ENCODE data around the gene FBXO46.
A peak's percentile ranks its signal among the peaks of the same experiment; 100 is the strongest.

The FBXO46 gene

DNA sequence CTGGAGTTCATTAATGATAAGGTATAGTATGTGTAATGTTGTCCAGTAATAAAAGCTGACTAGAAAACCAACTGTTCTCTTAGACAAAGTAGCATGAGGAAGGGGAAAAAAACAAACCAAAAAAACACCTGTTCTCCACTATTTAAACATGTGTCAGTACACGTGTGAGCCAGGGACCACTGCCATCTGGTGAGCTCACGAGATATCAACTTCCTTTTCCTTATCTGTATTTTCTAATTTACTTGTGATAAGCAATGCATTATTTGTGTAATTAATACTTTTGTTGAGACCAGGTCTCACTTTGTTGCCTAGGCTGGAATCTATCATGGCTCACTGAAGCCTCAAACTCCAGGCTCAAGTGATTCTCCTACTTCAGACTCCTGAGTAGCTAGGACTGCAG, 42.7 kb upstream of the FBXO46 start:
- no peak for DNase-seq (ENCODE audit: low read depth in 2 of 2)
- no peak for TF ChIP-seq CTCF (IDR thresholded peaks at IDR 0.05; ENCODE audit: low read depth, low read length)
- no peak overlapping the region for H3K4me3 ChIP-seq (replicated peaks in 1 of 2; ENCODE audit: low read depth in 2 of 2, low read length in 2 of 2)

DNA sequence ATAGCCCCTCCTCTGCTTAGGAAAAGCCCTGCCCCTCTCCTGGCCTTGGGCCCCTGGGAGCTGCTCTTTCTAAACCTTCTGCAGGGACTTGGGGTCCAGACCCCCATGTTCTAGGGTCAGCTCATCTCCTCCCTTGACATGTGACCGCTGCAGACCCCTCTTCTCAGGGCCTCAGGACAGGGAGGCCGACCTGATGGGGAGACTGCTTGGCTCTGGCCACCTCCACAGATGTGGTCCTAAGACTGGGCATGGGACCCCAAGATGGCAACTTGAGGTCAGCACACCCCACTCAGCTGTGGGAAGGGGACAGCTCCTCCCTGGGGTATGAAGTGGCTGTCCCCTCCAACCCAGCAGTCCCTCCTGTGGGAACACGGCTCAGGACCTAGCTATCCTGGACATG, 42.2 kb upstream of the FBXO46 start:
- TF ChIP-seq CTCF (IDR thresholded peaks at IDR 0.05; ENCODE audit: low read depth, low read length): no peak
- DNase-seq (ENCODE audit: low read depth in 2 of 2): no peak
- H3K4me3 ChIP-seq (replicated peaks in 1 of 2; ENCODE audit: low read depth in 2 of 2, low read length in 2 of 2): no peak overlapping the region

DNA sequence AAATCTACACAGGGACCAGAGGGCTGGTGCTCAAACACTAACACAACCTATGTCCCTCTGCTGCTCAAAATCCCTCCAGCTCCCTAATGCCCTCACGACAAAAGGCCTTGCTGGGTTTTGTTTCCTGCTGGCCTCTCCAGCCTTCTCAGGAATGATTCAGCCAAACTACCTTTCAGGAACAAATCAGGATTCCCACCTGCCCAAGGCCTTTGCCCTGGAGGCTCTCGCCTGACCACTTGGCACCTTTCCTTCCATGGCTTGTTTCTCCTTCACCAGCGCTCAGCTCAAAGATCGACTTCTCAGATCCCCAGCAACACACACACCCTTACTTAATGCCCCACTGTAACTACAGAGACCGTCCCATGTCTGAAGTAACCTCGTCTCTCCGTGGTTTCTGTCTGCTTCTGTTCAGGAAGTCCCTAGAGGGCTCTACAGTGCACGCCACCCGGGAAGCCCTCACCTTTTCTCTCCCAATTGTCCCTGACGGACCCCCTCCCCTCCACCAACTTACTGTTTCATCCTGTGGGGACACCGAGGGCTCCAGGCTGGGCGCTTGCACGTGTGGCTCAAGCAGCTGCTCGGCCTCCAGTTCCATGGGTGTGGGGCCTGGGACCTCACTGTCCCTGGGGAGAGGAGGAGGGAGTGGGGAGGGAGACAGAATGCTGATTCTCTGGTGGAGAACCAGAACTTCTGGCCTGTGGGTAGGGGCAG, 41.6 kb upstream of the FBXO46 start:
- no peak overlapping the region for H3K4me3 ChIP-seq (replicated peaks in 1 of 2; ENCODE audit: low read depth in 2 of 2, low read length in 2 of 2)
- no peak for DNase-seq (ENCODE audit: low read depth in 2 of 2)
- no peak for TF ChIP-seq CTCF (IDR thresholded peaks at IDR 0.05; ENCODE audit: low read depth, low read length)

DNA sequence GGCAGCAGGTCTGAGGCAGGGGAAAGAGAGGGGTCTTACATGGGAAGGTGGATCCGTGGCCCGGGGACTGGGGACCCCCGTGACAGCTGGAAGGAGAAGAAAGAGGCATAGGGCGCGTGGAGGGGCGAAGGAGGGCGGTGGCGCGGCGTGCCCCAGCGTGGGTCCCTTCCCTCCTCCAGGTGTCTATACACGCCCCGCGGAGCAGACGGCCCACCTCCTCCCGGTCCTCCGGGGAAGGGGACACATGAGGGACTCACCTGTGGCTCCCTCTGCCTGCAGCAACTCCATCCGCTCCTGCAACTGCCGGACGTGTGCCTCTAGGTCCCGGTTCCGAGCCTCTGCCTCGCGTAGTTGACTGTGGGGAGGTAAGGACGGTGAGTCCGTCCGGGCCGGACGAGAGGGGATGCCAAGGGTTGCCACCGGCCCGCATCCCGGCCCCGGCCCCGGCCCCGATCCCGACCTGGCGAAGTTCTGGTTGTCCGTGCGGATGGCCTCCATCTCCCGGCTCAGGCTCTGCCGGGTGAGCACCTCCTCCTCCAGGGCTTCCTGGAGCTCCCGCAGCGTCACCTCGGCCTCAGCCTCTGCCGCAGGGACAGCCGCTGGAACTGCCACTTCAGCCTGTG, 40.7 kb upstream of the FBXO46 start:
- TF ChIP-seq CTCF (IDR thresholded peaks at IDR 0.05; ENCODE audit: low read depth, low read length): no peak
- no peak overlapping the region for H3K4me3 ChIP-seq (replicated peaks in 1 of 2; ENCODE audit: low read depth in 2 of 2, low read length in 2 of 2)
- no peak for DNase-seq (ENCODE audit: low read depth in 2 of 2)

DNA sequence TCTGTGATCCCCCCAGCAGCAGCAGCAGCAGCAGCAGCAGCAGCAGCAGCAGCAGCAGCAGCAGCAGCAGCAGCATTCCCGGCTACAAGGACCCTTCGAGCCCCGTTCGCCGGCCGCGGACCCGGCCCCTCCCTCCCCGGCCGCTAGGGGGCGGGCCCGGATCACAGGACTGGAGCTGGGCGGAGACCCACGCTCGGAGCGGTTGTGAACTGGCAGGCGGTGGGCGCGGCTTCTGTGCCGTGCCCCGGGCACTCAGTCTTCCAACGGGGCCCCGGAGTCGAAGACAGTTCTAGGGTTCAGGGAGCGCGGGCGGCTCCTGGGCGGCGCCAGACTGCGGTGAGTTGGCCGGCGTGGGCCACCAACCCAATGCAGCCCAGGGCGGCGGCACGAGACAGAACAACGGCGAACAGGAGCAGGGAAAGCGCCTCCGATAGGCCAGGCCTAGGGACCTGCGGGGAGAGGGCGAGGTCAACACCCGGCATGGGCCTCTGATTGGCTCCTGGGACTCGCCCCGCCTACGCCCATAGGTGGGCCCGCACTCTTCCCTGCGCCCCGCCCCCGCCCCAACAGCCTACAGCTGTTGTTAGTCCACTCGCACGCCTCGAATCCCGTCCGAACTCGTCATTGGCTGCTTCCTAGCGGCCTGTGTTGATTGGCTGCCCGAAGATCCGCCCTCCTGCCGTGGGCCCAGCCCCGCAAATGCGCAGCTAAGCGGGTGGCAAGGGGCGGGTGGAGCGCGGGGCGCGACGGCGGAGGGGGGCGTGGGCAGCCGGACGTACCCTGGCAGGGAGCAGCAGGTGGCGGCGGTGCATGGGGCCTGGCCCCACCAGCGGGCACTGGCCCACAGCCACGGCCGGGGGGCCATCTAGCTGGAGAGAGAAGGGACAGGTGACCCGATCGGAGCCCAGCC, 39.8 kb upstream of the FBXO46 start:
- peak overlapping the region; percentile 56 to 58 for H3K4me3 ChIP-seq (replicated peaks in 1 of 2; ENCODE audit: low read depth in 2 of 2, low read length in 2 of 2)
- TF ChIP-seq CTCF (IDR thresholded peaks at IDR 0.05; ENCODE audit: low read depth, low read length): peak; percentile 61
- peak; percentile 97 to 99 for DNase-seq (ENCODE audit: low read depth in 2 of 2)

GRCh38 chr19:45769821-45770191, 39.1 kb upstream of the FBXO46 start:
- DNase-seq (ENCODE audit: low read depth in 2 of 2): peak in 1 of 2 donors; percentile 65
- TF ChIP-seq CTCF (IDR thresholded peaks at IDR 0.05; ENCODE audit: low read depth, low read length): no peak
- H3K4me3 ChIP-seq (replicated peaks in 1 of 2; ENCODE audit: low read depth in 2 of 2, low read length in 2 of 2): peak overlapping the region; percentile 56 to 58
